CD8-positive, alpha-beta memory T cell (primary cell): Measurements from ENCODE around the gene SPATA6L. TPM values are rescaled to one million over a fixed set of nuclear protein-coding genes. Genes with fewer than 3 reads are reported as not detected.

Experiments used
- CTCF ChIA-PET: fragments of 350-600 bp; sonication (Branson Sonifier 250); formaldehyde crosslinking; loops from one replicate; lab custom pipeline; 2021; ENCODE audit warnings: antibody characterized with exemption; lab: Charles Lee
- POLR2A ChIA-PET: fragments of 350-600 bp; sonication (Branson Sonifier 250); formaldehyde crosslinking; loops from one replicate; lab custom pipeline; 2021; ENCODE audit warnings: antibody characterized with exemption; lab: Charles Lee
- DNase-seq, 5 donors: peaks; one replicate each; pipeline versions ENCODE4 v3.0.0 to v3.0.0-alpha.2; 2020 to 2022; ENCODE audit warnings: mixed read lengths in 1 of 5
- H3K27ac ChIP-seq: one replicate; pipeline ENCODE4 v1.7.0; 2013; ENCODE audit warnings: low read depth, mild to moderate bottlenecking, low read length, moderate library complexity
- H3K27me3 ChIP-seq: 2 replicates; pipeline ENCODE4 v1.7.0; 2013; ENCODE audit warnings: low read length, mild to moderate bottlenecking; ENCODE audit not compliant: insufficient read depth, poor library complexity, severe bottlenecking
- H3K36me3 ChIP-seq: 2 replicates; pipeline ENCODE4 v1.7.0; 2013; ENCODE audit warnings: mild to moderate bottlenecking, low read length, moderate library complexity; ENCODE audit not compliant: insufficient read depth
- H3K4me1 ChIP-seq: 2 replicates; pipeline ENCODE4 v1.7.0; 2013; ENCODE audit warnings: mild to moderate bottlenecking, low read length, moderate library complexity; ENCODE audit not compliant: insufficient read depth
- H3K4me3 ChIP-seq: 2 replicates; pipeline ENCODE4 v1.7.0; 2013; ENCODE audit warnings: mild to moderate bottlenecking, low read length
- H3K9me3 ChIP-seq: 2 replicates; pipeline ENCODE4 v1.7.0; 2013; ENCODE audit warnings: mild to moderate bottlenecking, low read length
- H3K27ac Mint-ChIP-seq, 8 donors: one replicate each; pipeline ENCODE4 v1.8.0; 2020 to 2021; ENCODE audit warnings: mixed read lengths in 8 of 8, mild to moderate bottlenecking in 6 of 8, inconsistent platforms in 3 of 8, moderate library complexity in 3 of 8
- H3K27me3 Mint-ChIP-seq, 2 donors: one replicate each; pipeline ENCODE4 v1.8.0; 2020 to 2021; ENCODE audit warnings: mixed read lengths in 2 of 2, mild to moderate bottlenecking in 1 of 2, moderate library complexity in 1 of 2
- H3K36me3 Mint-ChIP-seq, 3 donors: one replicate each; pipeline ENCODE4 v1.8.0; 2020 to 2021; ENCODE audit warnings: mixed read lengths in 3 of 3, inconsistent platforms in 1 of 3, mild to moderate bottlenecking in 1 of 3
- H3K4me1 Mint-ChIP-seq, 3 donors: one replicate each; pipeline ENCODE4 v1.8.0; 2020 to 2021; ENCODE audit warnings: mixed read lengths in 3 of 3, inconsistent platforms in 1 of 3, mild to moderate bottlenecking in 1 of 3
- H3K4me3 Mint-ChIP-seq, 7 donors: one replicate each; pipeline ENCODE4 v1.8.0; 2020 to 2021; ENCODE audit warnings: mixed read lengths in 7 of 7, mild to moderate bottlenecking in 6 of 7, moderate library complexity in 4 of 7, inconsistent platforms in 2 of 7
- H3K9me3 Mint-ChIP-seq, 5 donors: one replicate each; pipeline ENCODE4 v1.8.0; 2020 to 2022; ENCODE audit warnings: mixed read lengths in 5 of 5, mild to moderate bottlenecking in 3 of 5, moderate library complexity in 2 of 5, inconsistent platforms in 1 of 5
- polyA plus RNA-seq: library from polyadenylated mRNA; unstranded; fragments of 300-500 nt; fragmentation: Illumina TruSeq; gene quantifications from one replicate; pipeline ENCODE4 v1.2.3, GENCODE V29; 2021
- total RNA-seq, 2 experiments: library from RNA; stranded (reverse); gene quantifications; one replicate each; pipeline ENCODE4 v1.2.3, GENCODE V29; 2021

SPATA6L gene
- total and polyA plus RNA-seq, 3 experiments from 2014 or later: 0.14 to 0.96 (median 0.51) TPM

GRCh38 chr9:4583001-4583400 lies 83.3 kb downstream of the SPATA6L start:
- Histone ChIP-seq H3K4me1 (no peaks in the 10 kb centered on the region), H3K36me3 (no peaks in the 10 kb centered on the region), H3K27ac (no peak overlapping the region), H3K9me3 (no peaks in the 10 kb centered on the region), H3K4me3 (no peak overlapping the region), H3K27me3 (no peaks in the 10 kb centered on the region)
- POLR2A ChIA-PET: no interaction called here
- H3K4me1 Mint-ChIP-seq: no peaks in the 10 kb centered on the region
- H3K9me3 Mint-ChIP-seq: no peaks in the 10 kb centered on the region
- no peak for DNase-seq
- no peak overlapping the region for H3K4me3 Mint-ChIP-seq
- H3K27ac Mint-ChIP-seq: no peak overlapping the region
- peaks cover 0 to 7% (median 0%) of the 10 kb centered on the region in 3 donors for H3K36me3 Mint-ChIP-seq
- CTCF ChIA-PET: interaction anchor here (1.0 kb wide), 1 partner anchor 10 kb away, joined by 3 read pairs; no protein-coding TSS in a partner anchor
- H3K27me3 Mint-ChIP-seq: peaks cover 0 to 3% of the 10 kb centered on the region in 2 donors

- Histone ChIP-seq H3K27ac (no peak overlapping the region), H3K27me3 (no peaks in the 10 kb centered on the region), H3K4me3 (no peak overlapping the region), H3K9me3 (no peaks in the 10 kb centered on the region), H3K36me3 (no peaks in the 10 kb centered on the region), H3K4me1 (no peaks in the 10 kb centered on the region)
- no peak for DNase-seq
- Mint-ChIP-seq H3K36me3 (peaks cover 0 to 7% (median 3%) of the 10 kb centered on the region in 3 donors), H3K4me1 (no peaks in the 10 kb centered on the region), H3K4me3 (no peak overlapping the region), H3K27me3 (peaks cover 0 to 7% of the 10 kb centered on the region in 2 donors), H3K9me3 (no peaks in the 10 kb centered on the region), H3K27ac (no peak overlapping the region)
- CTCF ChIA-PET: no interaction called here
- POLR2A ChIA-PET: no interaction called here
These were observed 84.3 kb downstream of the SPATA6L start for GRCh38 chr9:4581861-4582565.

GRCh38 chr9:4581035-4581760 lies 85.1 kb downstream of the SPATA6L start:
- Histone ChIP-seq H3K4me1 (no peaks in the 10 kb centered on the region), H3K27ac (no peak overlapping the region), H3K9me3 (no peaks in the 10 kb centered on the region), H3K27me3 (no peaks in the 10 kb centered on the region), H3K4me3 (no peak overlapping the region), H3K36me3 (no peaks in the 10 kb centered on the region)
- no peaks in the 10 kb centered on the region for H3K9me3 Mint-ChIP-seq
- H3K27ac Mint-ChIP-seq: no peak overlapping the region
- H3K36me3 Mint-ChIP-seq: peaks cover 0 to 7% (median 3%) of the 10 kb centered on the region in 3 donors
- H3K4me3 Mint-ChIP-seq: no peak overlapping the region
- ChIA-PET POLR2A (no interaction called here), CTCF (no interaction called here)
- no peaks in the 10 kb centered on the region for H3K4me1 Mint-ChIP-seq
- no peak for DNase-seq
- peaks cover 0 to 9% of the 10 kb centered on the region in 2 donors for H3K27me3 Mint-ChIP-seq

GRCh38 chr9:4579001-4579400 lies 87.3 kb downstream of the SPATA6L start:
- DNase-seq: no peak
- no peak overlapping the region for H3K27ac ChIP-seq
- Mint-ChIP-seq H3K36me3 (peaks cover 0 to 3% (median 0%) of the 10 kb centered on the region in 3 donors), H3K27ac (no peak overlapping the region), H3K9me3 (no peaks in the 10 kb centered on the region), H3K27me3 (peaks cover 0 to 9% of the 10 kb centered on the region in 2 donors), H3K4me1 (peaks cover 6 to 10% (median 9%) of the 10 kb centered on the region in 3 donors), H3K4me3 (no peak overlapping the region)
- H3K4me1 ChIP-seq: no peaks in the 10 kb centered on the region
- H3K36me3 ChIP-seq: no peaks in the 10 kb centered on the region
- no peak overlapping the region for H3K4me3 ChIP-seq
- no peaks in the 10 kb centered on the region for H3K27me3 ChIP-seq
- ChIA-PET POLR2A (no interaction called here), CTCF (interaction anchor here (1.6 kb wide), 1 partner anchor 15 kb away, joined by 3 read pairs; no protein-coding TSS in a partner anchor)
- no peaks in the 10 kb centered on the region for H3K9me3 ChIP-seq

GRCh38 chr9:4576448-4576847 lies 89.8 kb downstream of the SPATA6L start:
- CTCF ChIA-PET: no interaction called here

GRCh38 chr9:4575997-4576396 lies 90.3 kb downstream of the SPATA6L start:
- CTCF ChIA-PET: no interaction called here
- Mint-ChIP-seq H3K27ac (peak overlapping the region in 1 of 8 donors; percentile 68), H3K4me1 (peaks cover 28 to 32% (median 31%) of the 10 kb centered on the region in 3 donors), H3K27me3 (peaks cover 0 to 9% of the 10 kb centered on the region in 2 donors), H3K36me3 (peaks cover 0 to 3% (median 0%) of the 10 kb centered on the region in 3 donors), H3K4me3 (no peak overlapping the region), H3K9me3 (no peaks in the 10 kb centered on the region)
- no peak for DNase-seq
- Histone ChIP-seq H3K4me3 (no peak overlapping the region), H3K4me1 (peaks cover 9% of the 10 kb centered on the region), H3K9me3 (no peaks in the 10 kb centered on the region), H3K27me3 (no peaks in the 10 kb centered on the region), H3K36me3 (no peaks in the 10 kb centered on the region), H3K27ac (no peak overlapping the region)
- POLR2A ChIA-PET: no interaction called here

More at GRCh38 chr9:4576448-4576847, 89.8 kb downstream of the SPATA6L start:
- H3K36me3 ChIP-seq: no peaks in the 10 kb centered on the region
- H3K9me3 Mint-ChIP-seq: no peaks in the 10 kb centered on the region
- H3K4me1 ChIP-seq: peaks cover 9% of the 10 kb centered on the region
- no peak for DNase-seq
- POLR2A ChIA-PET: no interaction called here
- H3K9me3 ChIP-seq: no peaks in the 10 kb centered on the region
- no peak overlapping the region for H3K27ac Mint-ChIP-seq
- no peak overlapping the region for H3K4me3 Mint-ChIP-seq
- H3K27ac ChIP-seq: no peak overlapping the region
- no peak overlapping the region for H3K4me3 ChIP-seq
- H3K36me3 Mint-ChIP-seq: peaks cover 0 to 3% (median 0%) of the 10 kb centered on the region in 3 donors
- H3K4me1 Mint-ChIP-seq: peaks cover 28 to 32% (median 31%) of the 10 kb centered on the region in 3 donors
- no peaks in the 10 kb centered on the region for H3K27me3 ChIP-seq
- H3K27me3 Mint-ChIP-seq: peaks cover 0 to 9% of the 10 kb centered on the region in 2 donors

- no peaks in the 10 kb centered on the region for H3K9me3 ChIP-seq
- Mint-ChIP-seq H3K4me3 (no peak overlapping the region), H3K27ac (peak overlapping the region in 1 of 8 donors; percentile 25), H3K9me3 (no peaks in the 10 kb centered on the region), H3K36me3 (peaks cover 0 to 3% (median 0%) of the 10 kb centered on the region in 3 donors), H3K4me1 (peaks cover 29 to 32% (median 31%) of the 10 kb centered on the region in 3 donors), H3K27me3 (peaks cover 0 to 7% of the 10 kb centered on the region in 2 donors)
- no peak overlapping the region for H3K4me3 ChIP-seq
- H3K27me3 ChIP-seq: no peaks in the 10 kb centered on the region
- no peak overlapping the region for H3K27ac ChIP-seq
- no peaks in the 10 kb centered on the region for H3K36me3 ChIP-seq
- DNase-seq: no peak
- peaks cover 9% of the 10 kb centered on the region for H3K4me1 ChIP-seq
- ChIA-PET POLR2A (no interaction called here), CTCF (interaction anchor here (0.6 to 1.8 kb wide), 2 partner anchors 21 to 65 kb away, joined by 3 to 4 read pairs; no protein-coding TSS in a partner anchor)
These were observed 91.5 kb downstream of the SPATA6L start for GRCh38 chr9:4574657-4575243.
